Measurements from ENCODE around the gene PLP2.
"Not testable (repeated sequence)": the region's sequence is repeated elsewhere in the genome, so short reads cannot be mapped to it uniquely, and the experiment has no call there.

Gene PLP2

GRCh38 chrX:49133759-49134158, 37.9 kb upstream of the PLP2 start:
- no peaks in the 10 kb centered on the region for H3K36me3 ChIP-seq (ENCODE audit: control insufficient read depth, low read length)
- TF ChIP-seq EZH2phosphoT487 (IDR thresholded peaks at IDR 0.05; ENCODE audit: borderline replicate concordance, low read length) (no peak), CTCF (IDR thresholded peaks at IDR 0.05; ENCODE audit: low read depth, low read length, poor library complexity, severe bottlenecking) (no peak)
- no peak overlapping the region for H3K27ac ChIP-seq (ENCODE audit: low read depth, low read length)
- no peak overlapping the region for H3K4me3 ChIP-seq (ENCODE audit: low read length)
- no peak overlapping the region for H3K4me2 ChIP-seq (ENCODE audit: low read length)
- H3K4me1 ChIP-seq (ENCODE audit: control insufficient read depth, low read length) = no peaks in the 10 kb centered on the region
- no peaks in the 10 kb centered on the region for H3K27me3 ChIP-seq (ENCODE audit: control insufficient read depth, low read length)
- H3K9me3 ChIP-seq (ENCODE audit: control insufficient read depth, insufficient read depth, low read length) = no peaks in the 10 kb centered on the region
- H3K79me2 ChIP-seq (ENCODE audit: control insufficient read depth, low read length) = no peaks in the 10 kb centered on the region
- H3F3A ChIP-seq (ENCODE audit: control insufficient read depth, insufficient read depth) = no peaks in the 10 kb centered on the region
- no peaks in the 10 kb centered on the region for H3K9me2 ChIP-seq (replicated peaks; ENCODE audit: control insufficient read depth, low read length)
- no peaks in the 10 kb centered on the region for H4K20me1 ChIP-seq (ENCODE audit: control insufficient read depth, insufficient read depth, low read depth, low read length)

- no peak overlapping the region for H3K4me2 ChIP-seq (ENCODE audit: low read length)
- no peaks in the 10 kb centered on the region for H3K4me1 ChIP-seq (ENCODE audit: control insufficient read depth, low read length)
- no peaks in the 10 kb centered on the region for H3K9me2 ChIP-seq (replicated peaks; ENCODE audit: control insufficient read depth, low read length)
- no peak for TF ChIP-seq CTCF (IDR thresholded peaks at IDR 0.05; ENCODE audit: low read depth, low read length, poor library complexity, severe bottlenecking)
- no peak for TF ChIP-seq EZH2phosphoT487 (IDR thresholded peaks at IDR 0.05; ENCODE audit: borderline replicate concordance, low read length)
- peaks cover 9% of the 10 kb centered on the region; the same call in 1 of the 2 replicates for H3K9me3 ChIP-seq (ENCODE audit: control insufficient read depth, insufficient read depth, low read length)
- H3K27ac ChIP-seq (ENCODE audit: low read depth, low read length) = no peak overlapping the region
- H3K36me3 ChIP-seq (ENCODE audit: control insufficient read depth, low read length) = 0 out of 2 replicates have a peak, but pooled peaks cover 2% of the 10 kb centered on the region
- H3K4me3 ChIP-seq (ENCODE audit: low read length) = no peak overlapping the region
- H4K20me1 ChIP-seq (ENCODE audit: control insufficient read depth, insufficient read depth, low read depth, low read length) = no peaks in the 10 kb centered on the region
- H3F3A ChIP-seq (ENCODE audit: control insufficient read depth, insufficient read depth) = no peaks in the 10 kb centered on the region
- H3K79me2 ChIP-seq (ENCODE audit: control insufficient read depth, low read length) = no peaks in the 10 kb centered on the region
- no peaks in the 10 kb centered on the region for H3K27me3 ChIP-seq (ENCODE audit: control insufficient read depth, low read length)
These were observed 34.2 kb upstream of the PLP2 start for GRCh38 chrX:49137492-49137891.

GRCh38 chrX:49139713-49140112, 32.0 kb upstream of the PLP2 start:
- H3K9me3 ChIP-seq (ENCODE audit: control insufficient read depth, insufficient read depth, low read length) = peaks cover 9% of the 10 kb centered on the region; the same call in 1 of the 2 replicates
- H3K27me3 ChIP-seq (ENCODE audit: control insufficient read depth, low read length) = no peaks in the 10 kb centered on the region
- no peaks in the 10 kb centered on the region for H3K79me2 ChIP-seq (ENCODE audit: control insufficient read depth, low read length)
- TF ChIP-seq CTCF (IDR thresholded peaks at IDR 0.05; ENCODE audit: low read depth, low read length, poor library complexity, severe bottlenecking) (no peak), EZH2phosphoT487 (IDR thresholded peaks at IDR 0.05; ENCODE audit: borderline replicate concordance, low read length) (no peak)
- H3K9me2 ChIP-seq (replicated peaks; ENCODE audit: control insufficient read depth, low read length) = no peaks in the 10 kb centered on the region
- H3F3A ChIP-seq (ENCODE audit: control insufficient read depth, insufficient read depth) = no peaks in the 10 kb centered on the region
- no peak overlapping the region for H3K4me3 ChIP-seq (ENCODE audit: low read length)
- H3K4me2 ChIP-seq (ENCODE audit: low read length) = no peak overlapping the region
- no peak overlapping the region for H3K27ac ChIP-seq (ENCODE audit: low read depth, low read length)
- H3K4me1 ChIP-seq (ENCODE audit: control insufficient read depth, low read length) = no peaks in the 10 kb centered on the region
- 0 out of 2 replicates have a peak, but pooled peaks cover 2% of the 10 kb centered on the region for H3K36me3 ChIP-seq (ENCODE audit: control insufficient read depth, low read length)
- H4K20me1 ChIP-seq (ENCODE audit: control insufficient read depth, insufficient read depth, low read depth, low read length) = no peaks in the 10 kb centered on the region

GRCh38 chrX:49142264-49142663, 29.4 kb upstream of the PLP2 start:
- H3K4me1 ChIP-seq (ENCODE audit: control insufficient read depth, low read length); H3K4me2 ChIP-seq (ENCODE audit: low read length); H3K9me3 ChIP-seq (ENCODE audit: control insufficient read depth, insufficient read depth, low read length); H3K27me3 ChIP-seq (ENCODE audit: control insufficient read depth, low read length); H3K27ac ChIP-seq (ENCODE audit: low read depth, low read length); H3K79me2 ChIP-seq (ENCODE audit: control insufficient read depth, low read length); H3F3A ChIP-seq (ENCODE audit: control insufficient read depth, insufficient read depth); H3K36me3 ChIP-seq (ENCODE audit: control insufficient read depth, low read length); H3K4me3 ChIP-seq (ENCODE audit: low read length); H3K9me2 ChIP-seq (replicated peaks; ENCODE audit: control insufficient read depth, low read length); H4K20me1 ChIP-seq (ENCODE audit: control insufficient read depth, insufficient read depth, low read depth, low read length): not testable (repeated sequence)

- not testable (repeated sequence) for H3K4me3 ChIP-seq (ENCODE audit: low read length); H3K27me3 ChIP-seq (ENCODE audit: control insufficient read depth, low read length); H3K9me2 ChIP-seq (replicated peaks; ENCODE audit: control insufficient read depth, low read length); H3K79me2 ChIP-seq (ENCODE audit: control insufficient read depth, low read length); H3F3A ChIP-seq (ENCODE audit: control insufficient read depth, insufficient read depth); H4K20me1 ChIP-seq (ENCODE audit: control insufficient read depth, insufficient read depth, low read depth, low read length); H3K9me3 ChIP-seq (ENCODE audit: control insufficient read depth, insufficient read depth, low read length); H3K4me2 ChIP-seq (ENCODE audit: low read length); H3K36me3 ChIP-seq (ENCODE audit: control insufficient read depth, low read length); H3K4me1 ChIP-seq (ENCODE audit: control insufficient read depth, low read length); H3K27ac ChIP-seq (ENCODE audit: low read depth, low read length)
These were observed 28.5 kb upstream of the PLP2 start for GRCh38 chrX:49143154-49143553.

All from DOHH2 (cell line).